Uterine smooth muscle cell (primary cell): ENCODE measurements around the gene FANCM. TPM values are rescaled to one million over a fixed set of nuclear protein-coding genes. Genes with fewer than 3 reads are reported as not detected.

Experiments used
- total RNA-seq: library from RNA; depleted of rRNA; stranded (reverse); fragments of >200 nt; gene quantifications from 2 replicates; pipeline ENCODE4 v1.2.3, GENCODE V29; 2014

The FANCM gene
- 6.2 and 12.3 TPM in 2 replicates for total RNA-seq

DNA sequence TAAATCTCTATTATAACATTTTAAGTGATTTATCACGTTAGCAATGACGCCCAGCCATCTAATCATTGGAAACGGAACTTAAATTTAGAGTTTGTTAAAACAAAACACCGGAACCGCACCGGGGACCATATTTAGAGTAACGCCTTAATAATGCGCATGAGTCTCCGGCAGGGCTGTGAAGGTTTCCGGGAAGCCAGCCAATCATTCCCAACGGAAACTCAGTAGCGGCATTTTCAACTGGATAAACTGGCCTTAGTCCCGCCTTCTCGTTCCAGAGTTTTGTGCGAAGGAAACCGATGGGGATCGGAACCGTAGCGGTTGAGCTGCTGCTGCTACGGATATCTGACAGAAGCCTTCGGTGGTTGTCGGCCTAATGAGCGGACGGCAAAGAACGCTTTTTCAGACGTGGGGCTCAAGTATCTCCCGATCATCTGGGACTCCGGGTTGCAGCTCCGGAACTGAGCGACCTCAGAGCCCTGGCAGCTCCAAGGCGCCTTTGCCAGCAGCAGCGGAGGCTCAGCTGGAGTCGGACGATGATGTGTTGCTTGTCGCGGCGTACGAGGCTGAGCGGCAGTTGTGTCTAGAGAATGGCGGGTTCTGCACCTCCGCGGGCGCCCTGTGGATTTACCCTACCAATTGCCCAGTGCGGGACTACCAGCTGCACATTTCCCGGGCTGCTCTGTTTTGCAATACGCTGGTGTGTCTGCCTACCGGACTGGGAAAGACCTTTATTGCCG is at the start of gene FANCM:
TSS of gene FANCM (plus strand) at position 272 of the 737 bp plus-strand sequence. CDS start at position 374, 102 bp downstream.

DNA sequence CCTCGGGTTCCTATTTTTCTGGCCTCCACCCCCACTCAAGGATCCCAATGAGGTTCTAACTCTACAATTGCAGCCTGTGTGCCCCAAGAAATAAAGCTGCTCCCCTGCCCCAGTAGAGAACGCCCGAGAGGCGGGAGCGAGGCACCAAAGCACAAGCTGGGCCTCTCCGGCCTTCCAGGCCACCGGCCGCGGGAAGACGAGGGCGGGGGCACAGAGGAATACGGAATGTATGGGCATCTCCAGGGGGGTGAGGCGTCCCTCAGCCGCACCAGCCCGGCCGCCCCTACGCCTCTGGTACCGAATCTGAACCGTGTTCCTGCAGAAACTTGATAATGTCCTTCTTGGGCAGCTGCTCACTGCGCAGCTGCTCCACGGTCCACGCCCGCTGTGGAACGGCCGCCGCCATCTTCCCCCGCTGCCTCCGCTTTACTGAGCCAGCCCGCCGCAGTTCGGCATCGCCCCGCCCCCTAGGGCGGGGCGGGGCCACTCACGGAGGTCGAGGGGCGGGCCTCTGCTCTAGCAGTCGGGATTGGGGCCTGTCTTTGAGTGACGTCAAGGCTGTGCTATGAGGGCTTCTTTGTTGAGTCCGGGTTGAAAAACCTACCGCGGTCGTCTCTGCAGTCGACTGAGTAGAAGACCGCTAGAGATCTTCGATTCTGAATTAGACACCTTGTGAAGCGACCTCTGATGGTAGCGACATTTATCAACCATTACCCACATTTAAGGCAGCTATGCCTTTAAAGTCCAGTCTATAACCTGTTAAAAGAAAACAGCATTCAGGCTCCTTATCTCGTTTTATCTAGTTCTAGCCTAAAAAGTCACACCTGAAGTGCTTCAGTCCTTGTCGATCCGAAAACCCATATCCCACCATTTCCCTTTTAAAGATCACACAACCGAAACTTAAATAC is 1.4 kb upstream of the FANCM start, which contains the start of gene FKBP3:
TSS of gene FKBP3 (minus strand) at position 431 of the 908 bp plus-strand sequence. CDS start at position 406, 25 bp downstream.

Other genes starting within 250 kb of the FANCM start
- gene KLHL28, start 174.0 kb upstream of the FANCM start, total RNA-seq = 7.7 and 13.2 TPM in 2 replicates
- 18.9 and 21.5 TPM in 2 replicates for gene TOGARAM1, start 173.7 kb upstream of the FANCM start, total RNA-seq
- gene PRPF39, start 51.8 kb upstream of the FANCM start, total RNA-seq = 31.5 and 42.8 TPM in 2 replicates
- 28.4 and 35.5 TPM in 2 replicates for gene FKBP3, start 1.4 kb upstream of the FANCM start, total RNA-seq
- 35.2 and 66.6 TPM in 2 replicates for gene MIS18BP1, start 117.3 kb downstream of the FANCM start, total RNA-seq